ENCODE measurements around the gene CR1. TPM values are rescaled to one million over a fixed set of nuclear protein-coding genes. Genes with fewer than 3 reads are reported as not detected.
A peak's percentile ranks its signal among the peaks of the same experiment; 100 is the strongest.
"Not testable (repeated sequence)": the region's sequence is repeated elsewhere in the genome, so short reads cannot be mapped to it uniquely, and the experiment has no call there.

Gene CR1
- total RNA-seq, 1 experiment from 2014 or later: not detected

DNA sequence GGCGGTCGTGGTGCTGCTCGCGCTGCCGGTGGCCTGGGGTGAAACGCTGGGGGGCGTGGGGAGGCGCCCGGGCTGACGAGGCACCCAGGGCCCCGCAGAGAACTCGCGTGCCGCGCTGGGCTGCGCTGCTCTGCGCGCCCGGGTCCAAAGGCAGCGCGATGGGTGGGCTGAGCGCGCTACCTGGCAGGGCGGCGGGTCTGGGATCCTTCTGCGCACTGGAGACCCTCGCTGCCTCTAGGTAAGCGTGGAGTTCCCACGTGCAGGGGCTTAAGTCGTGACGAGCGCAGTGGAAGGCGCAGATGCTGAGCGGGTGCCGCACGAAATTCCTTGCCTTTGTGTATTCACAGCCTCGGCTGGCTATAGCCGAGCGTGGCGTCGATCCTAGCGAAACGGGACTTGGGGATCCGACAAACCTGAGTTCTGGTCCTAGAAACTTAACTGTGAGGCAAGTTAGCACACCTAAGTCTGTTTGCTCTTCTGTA, 173.6 kb downstream of the CR1 start:
- DNase-seq (ENCODE audit: extremely low read depth, low read depth): no peak

DNA sequence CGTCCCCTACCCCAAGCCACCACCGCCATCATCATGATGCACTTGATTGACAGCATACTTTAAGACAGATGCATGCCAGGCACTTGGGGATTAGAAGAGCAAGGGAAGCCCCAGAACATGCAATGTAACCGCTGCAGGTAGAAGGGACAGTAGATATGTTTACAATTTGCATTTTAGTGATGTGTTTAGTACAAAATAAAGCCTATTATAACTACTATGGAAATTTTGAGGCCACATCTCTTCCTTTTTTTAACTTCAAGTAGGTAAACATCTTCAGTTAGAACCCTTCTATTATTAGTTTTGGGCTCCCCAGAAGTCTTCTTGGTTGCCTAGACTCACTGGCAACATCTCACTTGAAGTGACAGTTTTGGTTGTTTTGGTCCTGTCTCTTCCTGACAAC, 174.2 kb downstream of the CR1 start:
- DNase-seq (ENCODE audit: extremely low read depth, low read depth): no peak

DNA sequence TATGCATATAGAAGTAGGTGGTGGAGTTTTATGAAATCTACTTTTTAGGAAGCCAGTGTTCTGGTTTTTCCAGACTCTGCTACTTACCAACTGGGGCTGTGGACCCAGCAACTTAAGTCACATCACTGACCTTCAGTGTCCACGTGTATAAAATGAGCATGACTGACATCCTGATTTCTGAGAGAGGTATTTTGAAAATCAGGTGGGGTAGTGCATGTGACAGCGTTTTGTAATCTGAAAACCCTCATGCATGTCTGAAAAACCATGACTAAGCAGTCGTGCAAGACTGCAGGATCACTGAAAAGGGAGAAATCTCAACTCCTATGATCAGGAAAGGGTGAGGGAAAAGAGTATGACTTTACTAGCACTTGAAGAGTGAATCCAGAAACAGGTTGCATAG, 175.0 kb downstream of the CR1 start:
- no peak for DNase-seq (ENCODE audit: extremely low read depth, low read depth)

DNA sequence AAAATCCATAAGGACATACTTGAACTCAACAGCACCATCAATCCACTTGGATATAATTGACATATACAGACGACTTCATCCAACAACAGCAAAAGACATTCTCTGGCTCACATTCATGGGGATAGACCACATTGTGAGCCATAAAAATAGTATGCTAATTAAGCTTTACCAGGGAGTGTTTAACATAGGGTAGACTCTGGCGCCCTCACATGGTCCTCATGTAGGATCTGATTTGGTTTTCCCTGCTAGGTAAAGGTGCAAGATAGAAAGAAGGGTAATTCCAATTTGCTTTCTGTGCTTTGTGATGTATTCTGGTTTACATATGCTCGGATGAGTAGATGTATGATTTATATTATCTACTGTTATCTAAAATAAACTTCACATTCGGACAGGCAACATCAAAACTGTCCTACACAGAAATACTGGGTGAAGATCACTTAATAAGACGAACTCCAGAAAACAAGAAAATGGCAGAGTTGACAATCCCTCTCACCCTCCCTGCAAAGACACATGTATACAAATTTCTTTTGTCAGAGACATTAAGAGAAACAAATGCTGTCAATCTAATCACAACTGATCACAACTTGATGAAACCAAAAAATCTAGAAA, 176.7 kb downstream of the CR1 start:
- peak; percentile 57 for DNase-seq (ENCODE audit: extremely low read depth, low read depth)

DNA sequence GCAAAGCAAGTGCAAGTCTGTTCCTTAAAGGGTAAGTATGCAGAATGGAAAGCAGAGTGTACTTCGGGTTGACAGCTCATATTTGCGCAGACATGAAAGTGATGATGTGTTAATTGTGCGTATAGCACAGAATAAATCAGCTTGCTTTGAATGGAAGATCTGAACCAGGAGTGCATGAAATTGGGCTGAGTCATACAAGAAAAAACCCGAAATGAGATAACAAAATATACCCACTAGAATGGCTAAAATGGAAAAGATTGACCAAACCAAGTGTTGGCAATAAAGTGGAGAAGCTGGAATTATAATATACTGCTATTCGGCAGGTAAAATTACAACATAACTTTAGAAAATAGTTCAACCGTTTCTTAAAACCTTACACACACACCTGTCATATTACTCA, 177.4 kb downstream of the CR1 start:
- no peak for DNase-seq (ENCODE audit: extremely low read depth, low read depth)

DNA sequence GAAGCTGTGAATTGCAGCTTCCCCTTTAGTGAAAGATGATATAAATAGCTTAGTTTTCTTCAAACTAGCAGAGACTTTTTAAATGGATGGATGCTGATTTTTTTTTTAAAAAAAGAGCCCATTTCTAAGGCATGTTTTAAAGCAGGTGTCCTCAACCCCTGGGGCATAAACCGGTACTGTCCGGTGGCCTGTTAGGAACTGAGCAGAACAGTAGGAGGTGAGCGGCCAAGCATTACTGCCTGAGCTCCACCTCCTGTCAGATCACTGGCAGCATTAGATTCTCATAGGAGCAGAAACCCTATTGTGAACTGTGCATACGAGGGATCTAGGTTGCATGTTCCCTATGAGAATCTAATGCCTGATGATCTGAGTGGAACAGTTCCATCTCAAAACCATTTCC, 180.2 kb downstream of the CR1 start:
- DNase-seq (ENCODE audit: extremely low read depth, low read depth): no peak

DNA sequence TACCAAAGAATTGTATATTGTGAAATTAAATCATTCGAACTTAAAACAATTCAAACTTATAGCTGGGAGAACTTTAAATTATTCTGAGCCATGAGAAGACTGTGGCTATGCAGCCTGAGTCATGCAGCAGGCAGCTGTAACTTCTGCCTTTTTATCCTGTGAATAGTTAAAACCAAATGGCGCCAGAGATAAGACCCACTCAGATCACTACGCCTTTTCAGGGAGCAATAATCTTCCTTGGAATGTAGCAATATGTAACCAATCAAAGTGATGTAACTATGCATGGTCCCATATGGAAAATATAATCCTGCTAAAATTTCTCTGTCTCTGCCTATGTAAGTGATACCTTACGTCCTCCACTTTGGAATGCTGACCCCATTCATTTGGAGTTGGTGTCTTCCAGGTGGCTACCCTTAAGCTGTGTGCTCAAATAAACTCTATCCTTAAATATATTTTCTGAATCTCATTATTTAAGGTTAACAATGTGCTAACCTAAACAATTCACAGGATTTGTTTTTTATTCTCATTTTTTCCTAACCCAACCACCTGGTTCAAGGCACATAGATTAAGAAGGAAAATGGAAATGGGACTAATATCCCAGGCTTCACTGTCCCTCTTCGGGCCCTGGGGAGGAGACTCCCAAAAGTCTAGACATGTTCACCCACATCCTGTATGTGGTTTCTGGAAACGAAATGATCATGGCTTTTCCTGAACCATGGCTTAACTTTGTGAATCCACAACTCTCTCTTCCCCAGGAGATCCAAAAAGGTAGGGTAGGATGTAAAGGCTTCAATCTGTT, 184.8 kb downstream of the CR1 start:
- DNase-seq (ENCODE audit: extremely low read depth, low read depth): not testable (repeated sequence)

DNA sequence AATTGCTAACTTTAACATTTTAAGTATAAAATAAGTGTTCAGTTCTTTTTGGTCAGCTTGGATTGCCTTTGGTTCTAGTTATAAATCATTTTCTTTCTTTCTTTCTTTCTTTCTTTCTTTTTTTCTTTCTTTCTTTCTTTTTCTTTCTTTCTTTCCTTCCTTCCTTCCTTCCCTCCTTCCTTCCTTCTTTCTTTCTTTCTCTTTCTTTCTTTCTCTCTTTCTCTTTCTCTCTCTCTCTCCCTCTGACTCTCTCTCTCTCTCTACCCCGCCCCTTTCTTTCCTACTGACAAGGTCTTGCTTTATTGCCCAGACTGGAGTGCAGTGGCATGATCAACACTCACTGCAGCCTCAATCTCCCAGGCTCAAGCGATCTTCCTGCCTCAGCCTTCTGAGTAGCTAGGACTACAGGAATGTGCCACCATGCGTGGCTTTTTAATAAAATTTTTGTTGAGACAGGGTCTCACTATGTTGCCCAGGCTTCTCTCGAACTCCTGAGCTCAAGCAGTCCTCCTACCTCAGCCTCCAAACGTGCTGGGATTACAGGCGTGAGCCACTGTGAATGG, 187.0 kb downstream of the CR1 start:
- not testable (repeated sequence) for DNase-seq (ENCODE audit: extremely low read depth, low read depth)

DNA sequence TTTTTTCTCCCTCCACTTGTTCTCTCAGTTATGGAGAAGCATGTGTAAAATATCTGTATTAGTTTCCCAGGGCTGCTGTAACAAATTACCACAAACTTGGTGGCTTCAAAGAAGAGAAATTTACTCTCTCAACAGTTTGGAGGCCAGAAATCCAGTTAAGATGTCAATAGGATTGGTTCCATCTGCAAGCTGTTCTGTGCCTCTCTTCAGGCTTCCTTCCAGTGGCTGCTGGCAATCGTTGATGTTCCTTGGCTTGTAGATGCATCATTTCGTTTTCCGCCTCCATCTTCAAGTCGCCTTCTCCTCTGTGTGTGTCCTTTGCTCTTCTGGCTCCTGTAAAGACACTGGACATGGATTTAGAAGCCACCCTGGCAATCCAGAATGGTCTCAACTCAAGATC, 194.6 kb downstream of the CR1 start:
- not testable (repeated sequence) for DNase-seq (ENCODE audit: extremely low read depth, low read depth)

DNA sequence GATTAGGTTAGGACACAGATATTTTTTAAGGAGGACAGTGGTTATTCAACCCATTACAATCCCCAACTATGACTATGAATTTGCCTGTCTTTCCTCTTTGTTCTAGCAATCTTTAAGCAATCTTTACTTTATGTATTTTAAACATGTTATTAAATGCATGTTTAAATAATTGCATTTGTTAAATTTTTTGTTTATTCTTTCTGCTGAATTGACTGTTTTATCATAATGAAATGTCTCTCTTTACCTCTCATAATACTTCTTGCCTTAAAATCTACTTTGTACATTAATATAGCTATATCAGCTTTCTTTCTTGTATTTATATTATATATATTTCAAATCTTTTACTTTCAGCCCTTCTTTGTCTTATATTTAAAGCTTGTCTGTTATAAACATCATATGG, 195.1 kb downstream of the CR1 start:
- no peak for DNase-seq (ENCODE audit: extremely low read depth, low read depth)

Other genes starting within 250 kb of the CR1 start
- 1,455 and 1,516 TPM in 2 replicates for gene CD55, start 174.5 kb upstream of the CR1 start, total RNA-seq (2014; rRNA removed; shearing (Covaris generic))
- 0.17 TPM in 1 of 2 replicates, not detected in the other for gene CR2, start 41.8 kb upstream of the CR1 start, total RNA-seq (2014; rRNA removed; shearing (Covaris generic))
- not detected in 2 replicates for gene CR1L, start 149.0 kb downstream of the CR1 start, total RNA-seq (2014; rRNA removed; shearing (Covaris generic))